MM.1S (cell line): ENCODE measurements around the gene MYBPC2.
A peak's percentile ranks its signal among the peaks of the same experiment; 100 is the strongest.

Experiments used
- DNase-seq: peaks from one replicate; pipeline ENCODE4 v3.0.0-alpha.2; 2015
- H2AFZ ChIP-seq: fragments of 300-600 bp; sonication (generic); 2 replicates; pipeline ENCODE4 v1.6.0; 2016; ENCODE audit warnings: antibody characterized with exemption, low read length
- H3F3A ChIP-seq: fragments of 300-600 bp; sonication (generic); 2 replicates; pipeline ENCODE4 v1.6.1; 2016; ENCODE audit warnings: mild to moderate bottlenecking, antibody characterized with exemption, low read length, moderate library complexity, mixed read lengths; ENCODE audit not compliant: insufficient read depth
- H3K27ac ChIP-seq: fragments of 300-600 bp; sonication (generic); 2 replicates; pipeline ENCODE4 v1.5.1; 2016; ENCODE audit warnings: mild to moderate bottlenecking, low read length
- H3K27me3 ChIP-seq: fragments of 300-600 bp; sonication (generic); replicated peaks from 2 replicates; pipeline ENCODE4 v1.6.0; 2016; ENCODE audit warnings: low read length; ENCODE audit not compliant: insufficient read depth
- H3K36me3 ChIP-seq: fragments of 300-600 bp; sonication (generic); replicated peaks from 2 replicates; pipeline ENCODE4 v1.6.1; 2016; ENCODE audit warnings: mild to moderate bottlenecking, low read length, mixed read lengths; ENCODE audit not compliant: insufficient read depth
- H3K4me1 ChIP-seq: fragments of 300-600 bp; sonication (generic); 2 replicates; pipeline ENCODE4 v1.6.1; 2016; ENCODE audit warnings: low read length, mixed read lengths
- H3K4me2 ChIP-seq: fragments of 300-600 bp; sonication (generic); 2 replicates; pipeline ENCODE4 v1.6.0; 2016; ENCODE audit warnings: low read depth, low read length
- H3K4me3 ChIP-seq: fragments of 300-600 bp; sonication (generic); 2 replicates; pipeline ENCODE4 v1.5.1; 2016; ENCODE audit warnings: low read length, mixed read lengths
- H3K79me2 ChIP-seq: fragments of 300-600 bp; sonication (generic); 2 replicates; pipeline ENCODE4 v1.6.1; 2016; ENCODE audit warnings: mixed run types, low read length, mixed read lengths
- H3K9ac ChIP-seq: fragments of 300-600 bp; sonication (generic); 2 replicates; pipeline ENCODE4 v1.6.1; 2016; ENCODE audit warnings: low read length, mixed read lengths
- H3K9me2 ChIP-seq: fragments of 300-600 bp; sonication (generic); replicated peaks from 2 replicates; pipeline ENCODE4 v1.6.1; 2016; ENCODE audit warnings: mild to moderate bottlenecking, low read length, mixed read lengths; ENCODE audit not compliant: insufficient read depth
- H3K9me3 ChIP-seq: fragments of 300-600 bp; sonication (generic); replicated peaks from 2 replicates; pipeline ENCODE4 v1.6.1; 2016; ENCODE audit warnings: mild to moderate bottlenecking, low read length, mixed read lengths; ENCODE audit not compliant: insufficient read depth
- H4K20me1 ChIP-seq: fragments of 300-600 bp; sonication (generic); 2 replicates; pipeline ENCODE4 v1.6.1; 2016; ENCODE audit warnings: mild to moderate bottlenecking, low read length, moderate library complexity, mixed read lengths; ENCODE audit not compliant: insufficient read depth
- EZH2 ChIP-seq: fragments of 300-600 bp; sonication (generic); optimal IDR thresholded peaks from 2 replicates; pipeline ENCODE3; 2017; ENCODE audit warnings: low read depth, mild to moderate bottlenecking, antibody characterized with exemption, low read length, mixed read lengths
- EZH2phosphoT487 ChIP-seq: fragments of 300-600 bp; sonication (generic); IDR thresholded peaks from 2 replicates; pipeline ENCODE4 v1.6.1; 2018; ENCODE audit warnings: antibody characterized with exemption, low read length
- TF ChIP-seq, protein P1 (sequence below): fragments of 300-600 bp; sonication (generic); IDR thresholded peaks from 2 replicates; pipeline ENCODE4 v1.5.1; 2016; ENCODE audit warnings: antibody characterized with exemption, low read length, mixed read lengths

Gene MYBPC2

DNA sequence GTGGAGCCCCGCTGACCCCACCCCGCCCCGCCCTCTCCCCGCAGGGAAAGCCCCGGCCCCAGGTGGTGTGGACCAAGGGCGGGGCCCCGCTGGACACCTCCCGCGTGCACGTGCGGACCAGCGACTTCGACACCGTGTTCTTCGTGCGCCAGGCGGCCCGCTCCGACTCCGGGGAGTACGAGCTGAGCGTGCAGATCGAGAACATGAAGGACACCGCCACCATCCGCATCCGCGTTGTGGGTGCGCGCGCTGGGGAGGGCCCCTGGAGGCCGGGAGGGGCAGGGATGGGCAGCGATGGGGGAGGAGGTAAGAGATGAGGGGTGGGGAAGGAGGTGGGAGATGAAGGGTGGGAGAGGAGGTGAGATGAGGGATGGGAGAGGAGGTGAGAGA, 26.4 kb downstream of the MYBPC2 start:
- DNase-seq = no peak
- H3K36me3 ChIP-seq = no peaks in the 10 kb centered on the region
- H3K27ac ChIP-seq = no peak overlapping the region
- peaks cover 5% of the 10 kb centered on the region; the same call in 1 of the 2 replicates for H3K4me1 ChIP-seq
- no peak for TF ChIP-seq EZH2phosphoT487
- TF ChIP-seq, protein P1, sequence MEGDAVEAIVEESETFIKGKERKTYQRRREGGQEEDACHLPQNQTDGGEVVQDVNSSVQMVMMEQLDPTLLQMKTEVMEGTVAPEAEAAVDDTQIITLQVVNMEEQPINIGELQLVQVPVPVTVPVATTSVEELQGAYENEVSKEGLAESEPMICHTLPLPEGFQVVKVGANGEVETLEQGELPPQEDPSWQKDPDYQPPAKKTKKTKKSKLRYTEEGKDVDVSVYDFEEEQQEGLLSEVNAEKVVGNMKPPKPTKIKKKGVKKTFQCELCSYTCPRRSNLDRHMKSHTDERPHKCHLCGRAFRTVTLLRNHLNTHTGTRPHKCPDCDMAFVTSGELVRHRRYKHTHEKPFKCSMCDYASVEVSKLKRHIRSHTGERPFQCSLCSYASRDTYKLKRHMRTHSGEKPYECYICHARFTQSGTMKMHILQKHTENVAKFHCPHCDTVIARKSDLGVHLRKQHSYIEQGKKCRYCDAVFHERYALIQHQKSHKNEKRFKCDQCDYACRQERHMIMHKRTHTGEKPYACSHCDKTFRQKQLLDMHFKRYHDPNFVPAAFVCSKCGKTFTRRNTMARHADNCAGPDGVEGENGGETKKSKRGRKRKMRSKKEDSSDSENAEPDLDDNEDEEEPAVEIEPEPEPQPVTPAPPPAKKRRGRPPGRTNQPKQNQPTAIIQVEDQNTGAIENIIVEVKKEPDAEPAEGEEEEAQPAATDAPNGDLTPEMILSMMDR = no peak
- no peak for TF ChIP-seq EZH2
- H3K9ac ChIP-seq = no peak overlapping the region
- H3K9me2 ChIP-seq = no peaks in the 10 kb centered on the region
- H3K9me3 ChIP-seq = no peaks in the 10 kb centered on the region
- peaks cover 4% of the 10 kb centered on the region for H3F3A ChIP-seq
- H3K27me3 ChIP-seq = peaks cover 59% of the 10 kb centered on the region
- H3K79me2 ChIP-seq = no peaks in the 10 kb centered on the region
- no peak overlapping the region for H2AFZ ChIP-seq
- H3K4me2 ChIP-seq = no peak overlapping the region
- H4K20me1 ChIP-seq = no peaks in the 10 kb centered on the region
- H3K4me3 ChIP-seq = no peak overlapping the region

DNA sequence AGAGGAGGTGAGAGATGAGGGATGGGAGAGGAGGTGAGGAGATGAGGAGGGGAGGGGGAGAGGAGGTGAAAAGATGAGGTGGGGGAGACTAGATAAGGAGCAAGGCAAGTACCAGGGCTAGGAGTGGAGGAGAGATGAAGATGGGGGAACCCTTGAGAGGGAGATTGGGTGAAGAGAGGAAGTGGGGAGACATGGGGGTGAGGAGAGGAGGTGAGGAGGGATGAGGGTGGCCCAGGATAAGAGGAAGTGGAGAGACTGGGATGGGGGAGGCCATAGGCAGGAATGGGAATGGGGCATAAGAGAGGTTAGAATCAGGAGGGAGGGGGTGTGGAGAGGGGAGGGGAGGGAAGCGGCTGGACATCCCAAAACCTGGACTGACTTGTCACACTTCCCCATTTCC, 26.9 kb downstream of the MYBPC2 start:
- Histone ChIP-seq H3K36me3 (no peaks in the 10 kb centered on the region), H3K9me3 (no peaks in the 10 kb centered on the region), H3K27ac (no peak overlapping the region), H2AFZ (peak overlapping the region; percentile 6; the same call in 1 of the 2 replicates), H3K4me3 (no peak overlapping the region), H4K20me1 (no peaks in the 10 kb centered on the region), H3K4me2 (peak overlapping the region; percentile 74; the same call in 1 of the 2 replicates), H3K79me2 (no peaks in the 10 kb centered on the region), H3K9me2 (no peaks in the 10 kb centered on the region), H3K4me1 (peaks cover 5% of the 10 kb centered on the region; the same call in 1 of the 2 replicates), H3F3A (peaks cover 4% of the 10 kb centered on the region), H3K27me3 (peaks cover 61% of the 10 kb centered on the region), H3K9ac (no peak overlapping the region)
- TF ChIP-seq, protein P1 = no peak
- TF ChIP-seq EZH2 (no peak), EZH2phosphoT487 (no peak)
- DNase-seq = no peak

DNA sequence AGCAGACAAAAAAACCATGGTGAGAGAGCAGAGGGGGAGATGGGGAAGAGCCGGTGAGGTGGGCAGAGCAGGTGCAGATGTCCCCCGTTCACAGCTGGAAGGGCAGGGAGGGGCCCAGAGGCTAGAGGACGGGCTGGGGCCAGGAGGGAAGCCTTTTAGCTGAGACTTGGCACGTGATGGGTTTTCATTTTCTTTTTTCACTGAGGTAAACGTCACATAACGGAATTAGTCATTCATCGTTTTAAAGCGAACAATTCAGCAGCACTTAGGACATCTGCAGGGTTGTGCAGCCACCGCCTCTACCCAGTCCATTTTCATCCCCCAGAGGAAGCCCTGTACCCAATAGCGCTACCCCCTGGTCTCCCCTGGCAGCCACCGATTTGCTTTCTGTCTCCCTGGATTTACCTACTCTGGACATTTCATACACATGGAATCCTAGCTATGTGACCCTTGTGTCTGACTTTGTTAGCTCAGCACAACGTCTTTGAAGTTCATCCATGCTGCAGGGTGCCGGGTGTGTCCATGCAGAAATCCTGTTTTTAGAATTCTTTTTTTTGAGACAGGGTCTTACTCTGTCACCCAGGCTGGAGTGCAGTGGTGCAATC, 27.6 kb downstream of the MYBPC2 start:
- no peak for TF ChIP-seq EZH2
- TF ChIP-seq, protein P1 = 0 out of 2 replicates have a peak, but pooled peaks have one; percentile 14
- Histone ChIP-seq H3K4me1 (peaks cover 5% of the 10 kb centered on the region; the same call in 1 of the 2 replicates), H3K9ac (no peak overlapping the region; the same call in 1 of the 2 replicates), H3K27me3 (peaks cover 61% of the 10 kb centered on the region), H3K9me2 (no peaks in the 10 kb centered on the region), H3K27ac (no peak overlapping the region), H4K20me1 (no peaks in the 10 kb centered on the region), H3K4me3 (peak overlapping the region; percentile 38), H3K4me2 (peak overlapping the region; percentile 74), H3K9me3 (no peaks in the 10 kb centered on the region), H3F3A (peaks cover 4% of the 10 kb centered on the region), H2AFZ (peak overlapping the region; percentile 6; the same call in 1 of the 2 replicates), H3K79me2 (no peaks in the 10 kb centered on the region), H3K36me3 (no peaks in the 10 kb centered on the region)
- DNase-seq = peak; percentile 19
